ENCODE results near the gene DDX28.

The DDX28 gene, protein sequence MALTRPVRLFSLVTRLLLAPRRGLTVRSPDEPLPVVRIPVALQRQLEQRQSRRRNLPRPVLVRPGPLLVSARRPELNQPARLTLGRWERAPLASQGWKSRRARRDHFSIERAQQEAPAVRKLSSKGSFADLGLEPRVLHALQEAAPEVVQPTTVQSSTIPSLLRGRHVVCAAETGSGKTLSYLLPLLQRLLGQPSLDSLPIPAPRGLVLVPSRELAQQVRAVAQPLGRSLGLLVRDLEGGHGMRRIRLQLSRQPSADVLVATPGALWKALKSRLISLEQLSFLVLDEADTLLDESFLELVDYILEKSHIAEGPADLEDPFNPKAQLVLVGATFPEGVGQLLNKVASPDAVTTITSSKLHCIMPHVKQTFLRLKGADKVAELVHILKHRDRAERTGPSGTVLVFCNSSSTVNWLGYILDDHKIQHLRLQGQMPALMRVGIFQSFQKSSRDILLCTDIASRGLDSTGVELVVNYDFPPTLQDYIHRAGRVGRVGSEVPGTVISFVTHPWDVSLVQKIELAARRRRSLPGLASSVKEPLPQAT

DNA sequence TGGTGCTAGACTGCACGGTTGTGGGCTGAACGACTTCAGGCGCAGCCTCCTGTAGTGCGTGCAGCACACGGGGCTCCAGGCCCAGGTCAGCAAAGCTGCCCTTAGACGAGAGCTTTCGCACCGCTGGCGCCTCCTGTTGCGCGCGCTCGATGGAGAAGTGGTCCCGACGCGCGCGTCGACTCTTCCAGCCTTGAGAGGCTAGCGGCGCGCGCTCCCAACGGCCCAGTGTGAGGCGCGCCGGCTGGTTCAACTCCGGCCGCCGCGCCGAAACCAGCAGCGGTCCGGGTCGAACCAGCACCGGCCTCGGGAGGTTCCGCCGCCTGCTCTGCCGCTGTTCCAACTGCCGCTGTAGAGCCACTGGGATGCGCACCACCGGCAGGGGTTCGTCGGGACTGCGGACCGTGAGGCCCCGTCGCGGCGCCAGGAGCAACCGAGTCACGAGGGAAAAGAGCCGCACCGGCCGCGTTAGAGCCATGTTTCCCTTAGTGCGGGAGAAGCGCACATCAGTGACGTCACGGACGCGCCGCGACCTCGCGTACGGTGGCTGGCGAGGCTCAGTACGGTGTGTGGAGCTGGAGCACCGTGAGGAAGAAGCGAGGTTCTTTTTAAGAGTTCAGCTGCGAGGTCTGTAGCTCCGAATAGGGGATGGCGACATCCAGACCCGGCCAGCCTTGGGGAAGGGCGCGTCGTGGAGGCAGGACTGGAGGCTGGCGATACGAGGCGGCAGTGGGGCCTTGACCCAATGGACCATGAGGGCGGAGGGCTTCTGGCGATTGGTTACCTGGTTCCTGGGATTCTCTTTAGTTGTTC, at the start of gene DDX28, which contains the start of gene DUS2:
TSS of gene DDX28 (minus strand) at position 505 of the 810 bp plus-strand sequence. CDS start at position 475, 30 bp downstream.
TSS of gene DUS2 (plus strand) at position 557 of the 810 bp plus-strand sequence. CDS start 14,740 bp downstream, outside the sequence.
- peak; percentile 92 for DNase-seq

DNA sequence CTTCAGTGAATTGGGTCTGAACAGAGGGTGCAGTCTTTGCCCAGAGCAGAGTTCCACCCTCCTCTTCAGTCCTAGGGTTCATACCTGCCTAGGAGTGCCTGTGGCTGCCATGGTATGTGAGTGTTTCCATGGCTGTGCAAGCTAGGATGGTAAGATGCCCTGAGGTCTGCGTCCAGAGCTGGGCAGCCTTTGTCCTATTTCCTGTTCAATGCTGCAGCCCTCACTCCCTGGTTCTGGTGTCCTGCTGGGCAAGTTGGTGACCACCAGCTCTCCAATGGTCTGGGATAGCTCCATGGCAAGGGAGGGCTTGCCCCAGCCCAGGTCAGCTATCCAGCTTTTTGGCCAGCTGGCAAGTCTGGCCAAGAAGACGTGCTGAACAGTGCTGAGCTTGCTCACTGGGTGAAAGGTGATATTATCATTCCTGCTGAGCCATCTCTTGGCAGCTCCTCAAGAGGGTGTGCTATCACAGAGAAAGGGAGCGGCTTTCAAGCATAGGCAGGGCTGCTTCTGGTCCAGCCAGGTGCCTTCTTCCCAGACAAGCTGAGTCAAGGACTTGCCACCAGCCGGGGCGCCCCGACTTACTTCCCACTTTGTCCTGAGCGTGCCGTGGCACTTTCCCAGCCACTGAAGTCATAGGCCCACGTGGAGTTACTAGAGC, 49.1 kb upstream of the DDX28 start:
- no peak for DNase-seq

DNA sequence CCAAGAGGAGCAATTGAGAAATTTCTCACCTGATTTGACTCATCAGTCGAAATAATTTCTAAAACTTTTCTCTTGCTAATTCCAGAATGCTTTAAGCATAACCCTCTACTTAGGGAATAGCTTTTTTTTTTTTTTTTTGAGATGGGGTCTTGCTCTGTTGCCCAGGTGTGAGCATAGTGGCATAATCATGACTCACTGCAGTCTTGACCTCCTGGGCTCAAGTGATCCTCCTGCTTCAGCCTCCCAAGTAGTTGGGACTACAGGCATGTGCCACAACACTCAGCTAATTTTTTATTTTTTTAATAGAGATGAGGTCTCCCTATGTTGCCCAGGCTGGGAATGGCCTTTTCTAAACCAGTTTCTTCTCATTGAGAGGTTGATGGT, 48.5 kb upstream of the DDX28 start:
- no peak for DNase-seq

DNA sequence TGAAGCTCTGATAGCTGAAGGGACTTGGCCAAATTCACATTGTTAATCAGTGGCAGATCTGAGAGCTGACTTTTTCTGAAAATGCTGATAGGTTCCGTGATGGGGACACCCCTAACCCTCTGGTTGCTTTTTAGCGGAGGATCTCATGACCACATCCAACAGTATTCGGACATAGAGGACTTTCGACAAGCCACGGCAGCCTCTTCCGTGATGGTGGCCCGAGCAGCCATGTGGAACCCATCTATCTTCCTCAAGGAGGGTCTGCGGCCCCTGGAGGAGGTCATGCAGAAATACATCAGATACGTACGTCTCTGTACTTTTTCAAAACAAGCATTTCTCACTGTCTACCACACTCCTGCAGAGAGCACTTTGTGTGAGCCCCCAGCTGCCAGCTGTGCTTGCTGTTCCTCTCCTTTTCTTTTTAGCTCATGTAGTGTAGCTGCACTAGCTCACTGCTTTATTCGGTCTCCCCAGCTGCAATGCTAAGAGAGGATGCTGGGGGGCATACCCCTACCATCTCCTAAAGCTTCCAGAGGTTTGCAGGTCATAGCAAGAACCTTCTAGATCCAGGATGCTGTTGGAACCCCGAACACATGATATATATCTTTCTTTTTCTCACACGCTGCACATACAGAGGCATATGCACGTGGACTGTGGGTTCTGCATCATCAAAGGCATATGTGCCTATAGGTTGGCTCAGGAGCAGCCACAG, 47.9 kb upstream of the DDX28 start:
- DNase-seq: no peak

DNA sequence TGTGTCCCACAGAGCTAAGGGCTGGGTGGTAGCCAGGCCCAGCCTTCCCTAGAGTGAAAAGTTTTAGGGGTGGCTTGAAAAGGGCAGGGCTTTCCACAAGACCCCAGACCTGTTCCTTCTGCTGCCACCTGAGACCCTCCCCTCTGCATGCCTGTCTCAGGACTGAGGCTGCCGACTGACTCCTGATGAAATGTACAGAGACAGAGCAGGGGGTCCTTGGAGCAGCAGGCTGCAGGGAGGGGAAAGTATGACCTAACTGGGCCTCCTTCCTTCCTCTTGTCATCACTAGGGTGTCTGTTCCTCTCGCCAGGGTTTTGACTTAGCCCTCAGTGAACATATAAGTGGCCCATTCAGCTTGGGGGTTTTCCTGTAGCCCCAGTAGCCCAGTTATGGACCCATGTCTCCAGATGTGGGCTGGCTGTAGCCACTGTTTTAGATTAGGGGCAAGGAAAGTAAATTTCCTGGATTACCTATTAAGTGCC, 47.3 kb upstream of the DDX28 start:
- DNase-seq: no peak

DNA sequence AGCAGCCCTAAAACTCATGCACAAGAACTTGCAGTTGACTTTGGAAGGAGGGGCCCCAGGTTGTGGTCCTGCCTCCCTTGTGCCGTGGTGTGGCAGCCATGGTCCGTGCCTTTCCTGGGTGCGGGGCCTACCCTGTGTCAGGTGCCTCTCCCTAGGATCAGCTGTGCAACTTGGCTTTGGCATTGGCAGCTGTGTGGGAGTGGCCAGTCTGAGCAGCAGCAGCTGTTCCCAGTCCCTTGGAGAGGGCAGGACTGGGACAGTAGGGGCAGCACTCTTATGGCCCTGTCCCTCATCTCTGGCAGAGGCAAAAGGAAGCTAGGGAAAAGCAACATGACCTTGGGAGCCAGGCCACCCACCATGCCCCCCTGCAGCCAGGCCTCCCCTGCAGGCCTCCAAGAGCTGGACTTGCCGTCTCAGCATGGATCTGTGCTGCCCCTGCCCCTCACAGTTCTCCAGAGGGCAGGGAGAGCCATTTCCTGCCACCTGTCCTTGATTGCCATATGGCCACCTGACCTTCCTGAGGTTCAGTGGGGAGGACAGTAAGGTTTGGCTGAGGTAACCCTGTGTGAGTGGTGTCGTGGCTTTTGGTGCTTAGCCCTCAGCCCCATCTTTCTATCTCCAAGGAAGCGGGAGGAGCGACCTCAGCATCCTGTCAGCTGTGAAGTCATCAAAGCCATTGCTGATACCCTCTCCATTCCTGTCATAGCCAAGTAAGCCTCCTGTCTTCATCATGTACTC, 46.6 kb upstream of the DDX28 start:
- DNase-seq: peak; percentile 90

DNA sequence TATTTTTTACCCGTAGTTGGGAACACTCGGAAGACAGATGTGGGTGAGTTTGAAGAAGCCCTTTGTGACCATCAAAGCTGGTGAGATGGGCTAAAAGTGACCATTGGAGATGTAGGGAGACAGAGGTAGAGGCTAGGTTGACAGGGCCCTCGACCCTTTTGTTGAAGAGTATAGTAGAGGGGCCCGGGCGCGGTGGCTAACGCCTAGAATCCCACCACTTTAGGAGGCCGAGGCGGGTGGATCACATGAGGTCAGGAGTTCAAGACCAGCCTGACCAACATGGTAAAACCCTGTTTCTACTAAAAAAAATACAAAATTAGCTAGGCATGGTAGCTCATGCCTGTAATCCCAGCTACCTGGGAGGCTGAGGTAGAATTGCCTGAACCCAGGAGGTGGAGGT, 45.9 kb upstream of the DDX28 start:
- no peak for DNase-seq

DNA sequence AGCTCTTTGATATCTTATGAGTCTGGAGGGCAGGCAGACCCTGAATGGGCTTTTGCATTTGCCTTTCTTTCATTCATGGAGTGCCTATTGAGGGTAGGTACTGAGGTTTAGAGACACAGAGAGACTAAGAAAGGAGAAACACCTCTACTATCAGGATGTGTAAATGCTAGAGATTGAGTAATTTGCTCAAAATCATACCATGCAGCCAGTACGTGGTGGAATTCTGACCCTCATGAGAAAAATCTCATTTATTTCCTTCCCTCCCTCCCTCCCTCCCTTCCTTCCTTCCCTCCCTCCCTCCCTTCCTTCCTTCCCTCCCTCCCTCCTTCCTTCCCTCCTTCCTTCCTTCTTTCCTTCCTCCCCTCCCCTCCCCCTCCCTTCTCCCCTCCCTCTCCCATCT, 43.7 kb upstream of the DDX28 start:
- no peak for DNase-seq

DNA sequence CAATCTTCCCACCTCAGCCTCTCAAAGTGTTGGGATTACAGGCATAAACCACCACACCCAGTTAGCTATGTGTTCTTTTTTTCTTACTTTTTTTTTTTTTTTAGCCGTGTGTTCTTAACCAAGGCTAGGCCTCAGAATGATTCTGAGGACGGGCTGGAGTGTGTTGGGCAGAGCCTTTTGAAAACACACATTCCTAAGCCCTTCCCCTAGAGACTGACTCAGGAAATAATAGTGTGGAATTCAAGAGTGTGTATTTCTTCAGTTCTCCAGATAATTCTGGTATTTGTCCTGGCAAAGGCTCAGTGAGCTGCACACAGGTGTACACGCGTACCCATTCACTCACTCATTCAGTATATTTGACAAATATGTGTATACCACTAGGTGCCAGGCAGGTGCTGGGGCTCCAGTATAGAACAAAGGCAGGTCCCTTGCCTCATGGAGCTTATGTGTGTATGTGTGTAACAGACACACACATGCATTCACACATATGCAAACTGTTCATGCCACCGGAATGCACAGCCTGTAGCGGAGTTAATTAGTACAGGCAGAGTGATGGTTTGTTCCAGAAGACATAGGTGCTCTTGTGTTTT, 42.8 kb upstream of the DDX28 start:
- no peak for DNase-seq

DNA sequence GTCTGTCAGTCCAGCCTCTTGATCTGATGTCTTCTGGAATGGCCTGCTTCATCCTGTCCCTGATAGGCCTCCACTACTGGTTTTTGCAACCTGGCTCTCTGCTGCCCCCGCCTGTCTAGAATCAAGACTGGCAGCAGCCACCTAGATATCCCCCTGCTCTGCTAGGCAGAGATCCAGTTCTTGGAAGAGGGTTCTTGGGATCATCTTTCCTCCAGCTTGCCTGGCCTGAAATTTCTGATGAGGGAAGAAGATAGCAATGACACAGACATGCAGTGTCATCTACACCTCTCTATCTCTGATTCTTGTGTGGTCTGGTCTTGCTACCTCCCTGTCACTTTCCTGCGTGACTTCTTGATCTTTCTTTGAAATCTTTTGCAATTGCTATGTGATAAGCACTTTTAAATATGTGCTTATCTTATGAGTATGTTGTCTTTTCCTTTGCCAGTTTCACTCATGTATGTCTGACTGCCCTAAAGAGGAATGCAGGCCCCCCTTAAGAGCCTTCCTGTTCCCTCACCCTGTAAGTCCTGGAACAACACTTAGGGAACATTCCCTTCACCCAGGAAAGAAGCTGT, 41.8 kb upstream of the DDX28 start:
- peak; percentile 78 for DNase-seq

DNA sequence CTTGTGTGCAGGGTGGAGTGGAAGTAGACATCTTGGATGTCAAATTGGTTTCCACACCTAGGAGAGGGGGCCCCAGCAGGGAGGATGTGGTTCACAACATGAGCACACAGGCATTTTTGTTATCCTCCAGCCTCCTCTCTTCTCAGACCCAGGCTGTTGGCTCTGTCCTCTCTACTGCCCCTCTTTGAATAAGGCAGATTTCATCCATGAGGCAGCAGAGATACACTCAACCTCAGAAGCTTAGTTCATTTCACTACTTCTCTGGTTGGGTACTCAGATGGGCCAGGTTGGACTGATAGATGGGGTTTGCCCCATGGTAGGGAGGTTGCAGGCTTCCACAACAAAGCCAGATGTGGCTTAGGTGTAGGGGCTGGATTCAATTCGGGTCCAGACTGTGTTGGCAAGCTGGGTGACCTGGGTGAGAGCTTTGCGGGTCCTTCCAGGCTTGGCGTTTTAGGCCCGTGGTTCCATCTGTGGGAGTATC, 39.9 kb upstream of the DDX28 start:
- no peak for DNase-seq

DNA sequence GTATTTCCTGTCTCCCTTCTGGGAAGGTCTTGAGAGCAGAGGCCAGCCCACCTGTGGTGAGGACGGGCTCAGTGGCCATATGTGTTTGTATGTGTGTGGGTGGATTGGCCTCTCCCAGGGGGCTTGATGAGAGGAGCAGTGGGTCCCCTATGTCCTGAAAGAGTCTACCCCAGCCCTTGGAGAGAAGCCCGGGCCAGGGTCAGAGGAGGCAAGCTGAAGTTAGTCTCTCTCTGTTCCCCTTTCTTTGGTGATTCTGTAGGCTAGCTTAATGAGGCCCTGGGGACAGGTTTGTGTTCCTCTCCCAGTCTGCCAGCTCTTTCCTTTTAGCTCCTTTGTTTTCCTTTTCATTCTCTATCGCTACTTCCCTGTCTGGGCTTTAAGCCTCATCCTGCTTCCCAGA, 38.4 kb upstream of the DDX28 start:
- no peak for DNase-seq

DNA sequence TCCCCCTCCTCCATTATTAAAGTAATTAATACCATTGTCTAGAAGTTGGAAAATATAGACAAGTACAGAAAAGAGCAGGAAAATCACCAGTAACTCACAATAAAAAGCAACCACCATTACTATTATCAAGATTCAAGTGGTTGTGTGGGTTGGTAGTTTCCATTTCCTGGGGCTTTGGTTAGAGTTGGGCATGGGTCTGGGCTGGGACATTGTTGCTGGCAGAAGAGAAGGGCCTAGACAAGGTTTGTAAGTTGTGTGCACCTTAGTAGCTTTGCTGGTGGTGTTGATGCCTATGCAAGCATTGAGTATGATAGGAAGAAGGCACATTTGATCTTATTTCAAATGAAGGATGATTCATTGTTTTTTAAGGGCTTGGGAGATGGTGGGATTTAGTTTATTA, 36.8 kb upstream of the DDX28 start:
- DNase-seq: no peak

DNA sequence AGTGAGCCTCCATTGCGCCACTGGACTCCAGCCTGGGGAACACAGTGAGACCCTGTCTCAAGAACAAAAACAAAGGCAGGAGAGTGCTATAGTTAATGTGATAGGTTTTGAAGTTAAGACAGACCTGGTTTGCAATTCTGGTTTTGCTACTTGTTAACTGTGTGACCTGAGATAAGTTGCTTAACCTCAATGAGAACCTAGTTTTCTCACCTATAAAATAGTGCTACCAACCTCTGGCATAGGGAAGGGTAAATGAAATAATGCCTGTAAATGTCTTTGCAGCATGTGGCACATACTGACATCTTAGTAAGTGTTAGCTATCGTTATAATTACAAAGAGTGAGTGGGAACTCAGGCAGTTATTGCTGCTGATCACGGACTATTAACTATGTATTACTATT, 32.4 kb upstream of the DDX28 start:
- no peak for DNase-seq

DNA sequence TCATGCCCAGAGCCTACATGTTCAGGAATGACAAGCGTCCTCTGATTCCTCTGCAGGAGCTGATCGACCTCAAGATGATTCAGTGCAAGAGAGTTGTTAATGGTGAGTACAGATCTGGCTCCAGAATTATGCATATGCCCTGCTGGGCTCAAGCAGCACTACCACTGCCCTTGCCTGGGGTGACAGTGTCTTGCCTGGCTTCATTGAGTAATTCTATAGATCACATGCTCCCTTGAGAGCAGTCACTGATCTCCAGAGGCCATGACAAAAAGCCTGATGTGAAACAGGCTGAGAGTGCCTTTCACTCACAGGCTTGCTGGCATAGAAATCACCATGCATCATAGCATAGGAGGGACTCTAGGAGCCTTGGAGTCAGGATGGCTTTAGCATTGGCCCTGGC, 26.4 kb upstream of the DDX28 start:
- no peak for DNase-seq

DNA sequence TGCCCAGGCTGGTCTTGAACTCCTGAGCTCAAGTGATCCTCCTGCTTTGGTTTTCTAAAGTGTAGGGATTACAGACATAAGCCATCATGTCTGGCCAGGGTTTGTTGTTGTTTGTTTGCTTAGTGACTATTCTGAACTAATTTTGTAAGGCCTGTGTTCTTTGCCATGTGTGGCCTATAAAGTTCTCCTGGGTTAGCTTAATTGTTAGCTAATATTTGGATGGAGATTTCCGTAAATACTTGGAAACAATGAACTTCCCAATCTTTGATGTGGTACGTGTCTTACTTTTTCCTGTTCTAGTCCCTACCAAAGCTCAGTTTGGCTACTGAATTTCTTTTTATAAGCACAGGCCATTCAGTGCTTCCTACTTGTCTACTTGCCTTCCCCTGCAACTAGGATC, 25.0 kb upstream of the DDX28 start:
- DNase-seq: no peak

DNA sequence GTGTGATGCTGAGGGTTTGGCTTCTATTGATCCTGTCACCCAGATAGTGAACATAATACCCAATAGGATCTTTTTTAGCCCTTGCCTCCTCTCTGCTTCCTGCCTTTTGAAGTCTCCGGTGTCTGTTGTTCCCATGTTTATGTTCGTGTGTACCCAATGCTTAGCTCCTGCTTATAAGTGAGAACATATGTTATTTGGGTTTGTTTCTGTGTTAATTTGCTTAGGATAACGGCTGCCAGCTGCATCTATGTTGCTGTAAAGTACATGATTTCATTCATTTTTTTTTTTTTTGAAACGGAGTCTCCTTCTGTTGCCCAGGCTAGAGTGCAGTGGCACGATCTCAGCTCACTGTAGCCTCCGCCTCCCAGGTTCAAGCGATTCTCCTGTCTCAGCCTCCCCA, 23.1 kb upstream of the DDX28 start:
- no peak for DNase-seq

DNA sequence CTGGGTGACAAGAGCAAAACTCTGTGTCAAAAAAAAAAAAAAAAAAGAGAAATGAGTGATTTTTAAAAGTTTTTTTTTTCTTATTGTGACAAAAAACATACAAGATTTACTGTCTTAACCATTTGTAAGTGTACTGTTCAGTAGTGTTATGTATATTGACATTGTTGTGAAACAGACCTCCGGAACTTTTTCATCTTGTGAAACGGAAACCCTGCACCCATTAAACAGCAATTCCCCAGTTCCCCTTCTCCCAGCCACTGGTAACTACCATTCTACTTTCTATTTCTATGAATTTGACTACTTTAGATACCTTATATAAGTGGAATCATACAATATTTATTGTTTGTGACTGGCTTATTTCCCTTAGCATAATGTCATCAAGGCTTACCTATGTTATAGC, 18.8 kb upstream of the DDX28 start:
- DNase-seq: no peak

DNA sequence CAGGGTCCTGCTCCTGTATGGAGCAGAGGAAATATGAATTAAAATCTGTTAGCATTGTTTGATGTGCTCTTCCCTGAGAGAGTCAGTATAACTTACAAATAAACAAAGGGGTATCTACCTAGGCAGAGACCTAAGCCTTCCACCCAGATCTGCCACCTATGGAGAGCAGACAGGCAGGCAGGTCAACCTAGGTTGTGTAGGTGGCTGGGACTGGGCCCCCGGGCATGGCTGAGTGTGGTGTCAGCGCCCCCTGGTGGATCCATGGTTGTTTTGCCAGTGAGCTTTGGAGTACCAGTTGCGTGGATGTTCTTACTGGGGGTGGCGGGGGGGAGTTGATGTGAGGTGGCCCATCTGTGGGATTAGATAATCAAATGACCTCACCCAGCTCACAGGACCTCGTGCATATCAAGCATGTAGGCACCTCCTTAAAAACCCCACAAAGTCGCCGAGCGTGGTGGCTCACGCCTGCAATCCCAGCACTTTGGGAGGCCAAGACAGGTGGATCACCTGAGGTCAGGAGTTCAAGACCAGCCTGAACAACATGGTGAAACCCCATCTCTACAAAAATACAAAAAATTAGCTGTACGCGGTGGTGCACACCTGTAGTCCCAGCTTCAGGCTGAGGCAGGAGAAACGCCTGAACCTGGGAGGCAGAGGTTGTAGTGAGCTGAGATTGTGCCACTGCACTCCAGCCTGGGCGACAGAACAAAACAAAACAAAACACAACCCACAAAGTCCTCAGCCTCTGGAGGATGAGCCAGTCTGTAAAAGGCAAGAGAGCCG, 17.7 kb upstream of the DDX28 start:
- peak; percentile 83 for DNase-seq

Data from DMS53 (cell line).